Measurements from ENCODE around the gene CCDC39.
"Not testable (repeated sequence)": the region's sequence is repeated elsewhere in the genome, so short reads cannot be mapped to it uniquely, and the experiment has no call there.

CCDC39 gene

GRCh38 chr3:180594631-180595558, 84.4 kb downstream of the CCDC39 start:
- no peaks in the 10 kb centered on the region for H3K9me3 ChIP-seq (ENCODE audit: control insufficient read depth, insufficient read depth, low read depth, low read length)
- no peak overlapping the region for H3K27ac ChIP-seq (ENCODE audit: low read depth, low read length)
- H3K9ac ChIP-seq (ENCODE audit: low read length) = no peak overlapping the region
- H3K36me3 ChIP-seq (ENCODE audit: control insufficient read depth, insufficient read depth, low read length) = no peaks in the 10 kb centered on the region
- peaks cover 13% of the 10 kb centered on the region for H3K27me3 ChIP-seq (ENCODE audit: control insufficient read depth, insufficient read depth, low read length)
- H3K4me1 ChIP-seq (ENCODE audit: control insufficient read depth, insufficient read depth, low read length) = no peaks in the 10 kb centered on the region
- no peak overlapping the region for H3K4me3 ChIP-seq (ENCODE audit: low read depth, low read length)

GRCh38 chr3:180593631-180594030, 85.7 kb downstream of the CCDC39 start:
- not testable (repeated sequence) for H3K27me3 ChIP-seq (ENCODE audit: control insufficient read depth, insufficient read depth, low read length); H3K27ac ChIP-seq (ENCODE audit: low read depth, low read length); H3K9me3 ChIP-seq (ENCODE audit: control insufficient read depth, insufficient read depth, low read depth, low read length); H3K4me1 ChIP-seq (ENCODE audit: control insufficient read depth, insufficient read depth, low read length); H3K9ac ChIP-seq (ENCODE audit: low read length); H3K4me3 ChIP-seq (ENCODE audit: low read depth, low read length); H3K36me3 ChIP-seq (ENCODE audit: control insufficient read depth, insufficient read depth, low read length)

GRCh38 chr3:180590396-180590795, 88.9 kb downstream of the CCDC39 start:
- no peaks in the 10 kb centered on the region for H3K9me3 ChIP-seq (ENCODE audit: control insufficient read depth, insufficient read depth, low read depth, low read length)
- no peak overlapping the region for H3K9ac ChIP-seq (ENCODE audit: low read length)
- H3K27me3 ChIP-seq (ENCODE audit: control insufficient read depth, insufficient read depth, low read length) = no peaks in the 10 kb centered on the region
- H3K4me1 ChIP-seq (ENCODE audit: control insufficient read depth, insufficient read depth, low read length) = no peaks in the 10 kb centered on the region
- H3K4me3 ChIP-seq (ENCODE audit: low read depth, low read length) = no peak overlapping the region
- H3K27ac ChIP-seq (ENCODE audit: low read depth, low read length) = no peak overlapping the region
- H3K36me3 ChIP-seq (ENCODE audit: control insufficient read depth, insufficient read depth, low read length) = no peaks in the 10 kb centered on the region

- Histone ChIP-seq H3K36me3 (ENCODE audit: control insufficient read depth, insufficient read depth, low read length) (no peaks in the 10 kb centered on the region), H3K27ac (ENCODE audit: low read depth, low read length) (no peak overlapping the region), H3K9ac (ENCODE audit: low read length) (no peak overlapping the region), H3K4me1 (ENCODE audit: control insufficient read depth, insufficient read depth, low read length) (no peaks in the 10 kb centered on the region), H3K4me3 (ENCODE audit: low read depth, low read length) (no peak overlapping the region), H3K27me3 (ENCODE audit: control insufficient read depth, insufficient read depth, low read length) (no peaks in the 10 kb centered on the region), H3K9me3 (ENCODE audit: control insufficient read depth, insufficient read depth, low read depth, low read length) (no peaks in the 10 kb centered on the region)
These were observed 98.4 kb downstream of the CCDC39 start for GRCh38 chr3:180580934-180581333.

- Histone ChIP-seq H3K9me3 (ENCODE audit: control insufficient read depth, insufficient read depth, low read depth, low read length) (no peaks in the 10 kb centered on the region), H3K4me3 (ENCODE audit: low read depth, low read length) (no peak overlapping the region), H3K27ac (ENCODE audit: low read depth, low read length) (no peak overlapping the region), H3K9ac (ENCODE audit: low read length) (no peak overlapping the region), H3K4me1 (ENCODE audit: control insufficient read depth, insufficient read depth, low read length) (no peaks in the 10 kb centered on the region), H3K36me3 (ENCODE audit: control insufficient read depth, insufficient read depth, low read length) (no peaks in the 10 kb centered on the region), H3K27me3 (ENCODE audit: control insufficient read depth, insufficient read depth, low read length) (no peaks in the 10 kb centered on the region)
These were observed 103.7 kb downstream of the CCDC39 start for GRCh38 chr3:180575571-180575970.

- H3K27ac ChIP-seq (ENCODE audit: low read depth, low read length) = no peak overlapping the region
- no peaks in the 10 kb centered on the region for H3K36me3 ChIP-seq (ENCODE audit: control insufficient read depth, insufficient read depth, low read length)
- no peak overlapping the region for H3K4me3 ChIP-seq (ENCODE audit: low read depth, low read length)
- H3K27me3 ChIP-seq (ENCODE audit: control insufficient read depth, insufficient read depth, low read length) = no peaks in the 10 kb centered on the region
- H3K9me3 ChIP-seq (ENCODE audit: control insufficient read depth, insufficient read depth, low read depth, low read length) = no peaks in the 10 kb centered on the region
- H3K4me1 ChIP-seq (ENCODE audit: control insufficient read depth, insufficient read depth, low read length) = no peaks in the 10 kb centered on the region
- H3K9ac ChIP-seq (ENCODE audit: low read length) = no peak overlapping the region
These were observed 107.3 kb downstream of the CCDC39 start for GRCh38 chr3:180571831-180572598.

- H3K36me3 ChIP-seq (ENCODE audit: control insufficient read depth, insufficient read depth, low read length) = no peaks in the 10 kb centered on the region
- no peak overlapping the region for H3K27ac ChIP-seq (ENCODE audit: low read depth, low read length)
- no peaks in the 10 kb centered on the region for H3K4me1 ChIP-seq (ENCODE audit: control insufficient read depth, insufficient read depth, low read length)
- no peaks in the 10 kb centered on the region for H3K9me3 ChIP-seq (ENCODE audit: control insufficient read depth, insufficient read depth, low read depth, low read length)
- H3K9ac ChIP-seq (ENCODE audit: low read length) = no peak overlapping the region
- no peaks in the 10 kb centered on the region for H3K27me3 ChIP-seq (ENCODE audit: control insufficient read depth, insufficient read depth, low read length)
- H3K4me3 ChIP-seq (ENCODE audit: low read depth, low read length) = no peak overlapping the region
These were observed 109.1 kb downstream of the CCDC39 start for GRCh38 chr3:180570238-180570637.

GRCh38 chr3:180564676-180565075, 114.6 kb downstream of the CCDC39 start:
- H3K4me1 ChIP-seq (ENCODE audit: control insufficient read depth, insufficient read depth, low read length) = no peaks in the 10 kb centered on the region
- H3K27me3 ChIP-seq (ENCODE audit: control insufficient read depth, insufficient read depth, low read length) = no peaks in the 10 kb centered on the region
- peaks cover 7% of the 10 kb centered on the region; the same call in 1 of the 2 replicates for H3K9me3 ChIP-seq (ENCODE audit: control insufficient read depth, insufficient read depth, low read depth, low read length)
- no peak overlapping the region for H3K9ac ChIP-seq (ENCODE audit: low read length)
- no peak overlapping the region for H3K27ac ChIP-seq (ENCODE audit: low read depth, low read length)
- H3K4me3 ChIP-seq (ENCODE audit: low read depth, low read length) = no peak overlapping the region
- no peaks in the 10 kb centered on the region for H3K36me3 ChIP-seq (ENCODE audit: control insufficient read depth, insufficient read depth, low read length)

Measured in HUES6 (cell line).